ENCODE data around the gene EMC8. TPM values are rescaled to one million over a fixed set of nuclear protein-coding genes. Genes with fewer than 3 reads are reported as not detected.

The EMC8 gene
- total RNA-seq, 1 experiment from 2014 or later: 73.0 TPM

DNA sequence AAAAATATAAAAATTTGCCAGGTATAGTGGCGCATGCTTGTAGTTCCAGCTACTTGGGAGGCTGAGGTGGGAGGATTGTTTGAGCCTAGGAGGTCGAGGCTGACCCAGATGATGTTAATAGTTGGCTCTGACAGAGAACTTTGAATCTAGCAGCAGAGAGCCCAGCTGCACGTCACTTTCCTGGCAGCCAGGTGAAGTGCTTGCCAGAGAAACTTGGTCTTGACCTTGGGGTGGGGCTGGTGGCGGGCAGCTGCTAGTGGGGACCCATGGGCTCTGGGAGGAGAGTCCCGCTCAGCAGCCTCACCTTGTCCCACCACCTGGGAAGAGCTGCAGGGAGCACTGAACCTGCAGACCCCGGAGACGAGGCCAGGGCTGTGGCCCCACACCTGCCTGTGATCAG is 45.4 kb downstream of the EMC8 start:
- DNase-seq (ENCODE audit: low read depth, low spot score): no peak
- Histone ChIP-seq H3K27ac (ENCODE audit: low read depth, low read length) (no peak overlapping the region), H3K4me1 (ENCODE audit: control insufficient read depth in 1 of 2, insufficient read depth in 2 of 2, low read length in 2 of 2) (peaks cover 20 to 34% of the 10 kb centered on the region in 2 experiments), H3K36me3 (ENCODE audit: control insufficient read depth in 1 of 2, insufficient read depth in 2 of 2, low read length in 2 of 2) (no peaks in the 10 kb centered on the region), H4K20me1 (ENCODE audit: insufficient read depth) (no peaks in the 10 kb centered on the region), H3K27me3 (ENCODE audit: insufficient read depth, low read length) (no peaks in the 10 kb centered on the region; the same call in 1 of the 2 replicates), H3K4me2 (ENCODE audit: low read length) (no peak overlapping the region), H3K9ac (ENCODE audit: low read length) (no peak overlapping the region), H2AFZ (ENCODE audit: low read depth, low read length, poor library complexity, severe bottlenecking) (no peak overlapping the region), H3K9me2 (ENCODE audit: insufficient read depth) (no peaks in the 10 kb centered on the region), H3K79me2 (ENCODE audit: insufficient read depth, low read length) (peaks cover 15% of the 10 kb centered on the region; the same call in 1 of the 2 replicates), H3K4me3 (replicated peaks in 1 of 2; ENCODE audit: low read depth in 1 of 2, low read length in 2 of 2) (no peak overlapping the region), H3K9me3 (ENCODE audit: control insufficient read depth in 1 of 2, insufficient read depth in 1 of 2, low read depth in 1 of 2, low read length in 2 of 2) (no peaks in the 10 kb centered on the region)
- no peak for TF ChIP-seq ZNF274 (IDR thresholded peaks at IDR 0.05; ENCODE audit: low read depth, low read length)
- no peak for TF ChIP-seq POLR2AphosphoS5 (IDR thresholded peaks at IDR 0.05; ENCODE audit: low read depth, low read length)
- TF ChIP-seq FOSL1 (IDR thresholded peaks at IDR 0.05; ENCODE audit: low read depth): no peak
- no peak for TF ChIP-seq SIN3A (IDR thresholded peaks at IDR 0.05; ENCODE audit: low read depth)
- no peak for TF ChIP-seq EZH2 (IDR thresholded peaks at IDR 0.05)
- TF ChIP-seq, protein P1, sequence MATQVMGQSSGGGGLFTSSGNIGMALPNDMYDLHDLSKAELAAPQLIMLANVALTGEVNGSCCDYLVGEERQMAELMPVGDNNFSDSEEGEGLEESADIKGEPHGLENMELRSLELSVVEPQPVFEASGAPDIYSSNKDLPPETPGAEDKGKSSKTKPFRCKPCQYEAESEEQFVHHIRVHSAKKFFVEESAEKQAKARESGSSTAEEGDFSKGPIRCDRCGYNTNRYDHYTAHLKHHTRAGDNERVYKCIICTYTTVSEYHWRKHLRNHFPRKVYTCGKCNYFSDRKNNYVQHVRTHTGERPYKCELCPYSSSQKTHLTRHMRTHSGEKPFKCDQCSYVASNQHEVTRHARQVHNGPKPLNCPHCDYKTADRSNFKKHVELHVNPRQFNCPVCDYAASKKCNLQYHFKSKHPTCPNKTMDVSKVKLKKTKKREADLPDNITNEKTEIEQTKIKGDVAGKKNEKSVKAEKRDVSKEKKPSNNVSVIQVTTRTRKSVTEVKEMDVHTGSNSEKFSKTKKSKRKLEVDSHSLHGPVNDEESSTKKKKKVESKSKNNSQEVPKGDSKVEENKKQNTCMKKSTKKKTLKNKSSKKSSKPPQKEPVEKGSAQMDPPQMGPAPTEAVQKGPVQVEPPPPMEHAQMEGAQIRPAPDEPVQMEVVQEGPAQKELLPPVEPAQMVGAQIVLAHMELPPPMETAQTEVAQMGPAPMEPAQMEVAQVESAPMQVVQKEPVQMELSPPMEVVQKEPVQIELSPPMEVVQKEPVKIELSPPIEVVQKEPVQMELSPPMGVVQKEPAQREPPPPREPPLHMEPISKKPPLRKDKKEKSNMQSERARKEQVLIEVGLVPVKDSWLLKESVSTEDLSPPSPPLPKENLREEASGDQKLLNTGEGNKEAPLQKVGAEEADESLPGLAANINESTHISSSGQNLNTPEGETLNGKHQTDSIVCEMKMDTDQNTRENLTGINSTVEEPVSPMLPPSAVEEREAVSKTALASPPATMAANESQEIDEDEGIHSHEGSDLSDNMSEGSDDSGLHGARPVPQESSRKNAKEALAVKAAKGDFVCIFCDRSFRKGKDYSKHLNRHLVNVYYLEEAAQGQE (IDR thresholded peaks at IDR 0.05; ENCODE audit: low read depth): no peak
- TF ChIP-seq CBX3 (IDR thresholded peaks at IDR 0.05; ENCODE audit: low read depth): no peak
- no peak for TF ChIP-seq EGR1 (IDR thresholded peaks at IDR 0.05; ENCODE audit: low read depth)
- no peak for TF ChIP-seq EZH2phosphoT487 (IDR thresholded peaks at IDR 0.05; ENCODE audit: borderline replicate concordance)
- TF ChIP-seq ZFX (IDR thresholded peaks at IDR 0.05): no peak
- TF ChIP-seq, protein P2, sequence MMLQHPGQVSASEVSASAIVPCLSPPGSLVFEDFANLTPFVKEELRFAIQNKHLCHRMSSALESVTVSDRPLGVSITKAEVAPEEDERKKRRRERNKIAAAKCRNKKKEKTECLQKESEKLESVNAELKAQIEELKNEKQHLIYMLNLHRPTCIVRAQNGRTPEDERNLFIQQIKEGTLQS (IDR thresholded peaks at IDR 0.05): no peak
- no peak for TF ChIP-seq JUND (IDR thresholded peaks at IDR 0.05)
- no peak for TF ChIP-seq SRF (IDR thresholded peaks at IDR 0.05; ENCODE audit: low read depth)
- TF ChIP-seq YY1 (IDR thresholded peaks at IDR 0.05; ENCODE audit: extremely low read depth, insufficient replicate concordance, low read depth, low read length): no peak
- TF ChIP-seq, protein P3, sequence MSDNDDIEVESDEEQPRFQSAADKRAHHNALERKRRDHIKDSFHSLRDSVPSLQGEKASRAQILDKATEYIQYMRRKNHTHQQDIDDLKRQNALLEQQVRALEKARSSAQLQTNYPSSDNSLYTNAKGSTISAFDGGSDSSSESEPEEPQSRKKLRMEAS (IDR thresholded peaks at IDR 0.05): no peak
- BruUV-seq (replicated peaks): no TSS peak
- ChIA-PET CTCF (interaction anchor here (0.6 kb wide), 1 partner anchor 478 kb away, joined by 3 read pairs; no protein-coding TSS in a partner anchor), RAD21 (ENCODE audit: low non-redundant PET in 1 of 2, low total read pairs in 2 of 2, uncharacterized antibody in 2 of 2, unreplicated experiment in 2 of 2) (interaction anchor here in 1 of 2 experiments (0.6 kb wide), 1 partner anchor 1309 kb away, joined by 5 read pairs; no protein-coding TSS in a partner anchor), POLR2A (no interaction called here)
- intact Hi-C loops (cut with micrococcal nuclease): no loop called here
- no peak for ATAC-seq
